T-helper 2 cell treated with Interferon-gamma antibody and Interleukin-4, amounts not matched to agents 5 μg/mL and 100 μg/mL, for 36 hours (primary cell): ENCODE results near the gene MTIF2.
A peak's percentile ranks its signal among the peaks of the same experiment; 100 is the strongest.
"Not testable (repeated sequence)": the region's sequence is repeated elsewhere in the genome, so short reads cannot be mapped to it uniquely, and the experiment has no call there.

Source experiments
- DNase-seq: peaks from one replicate; pipeline ENCODE4 v3.0.0; 2021; ENCODE audit warnings: low spot score
- H3K27ac Mint-ChIP-seq: one replicate; pipeline ENCODE4 v1.8.0; 2021; ENCODE audit warnings: mild to moderate bottlenecking, mixed read lengths
- H3K27me3 Mint-ChIP-seq: one replicate; pipeline ENCODE4 v1.8.0; 2021; ENCODE audit warnings: low read depth, mixed read lengths
- H3K36me3 Mint-ChIP-seq: one replicate; pipeline ENCODE4 v1.8.0; 2021; ENCODE audit warnings: low read depth, mixed read lengths
- H3K4me1 Mint-ChIP-seq: one replicate; pipeline ENCODE4 v1.8.0; 2021; ENCODE audit warnings: low read depth, mixed read lengths
- H3K4me3 Mint-ChIP-seq: one replicate; pipeline ENCODE4 v1.8.0; 2022; ENCODE audit warnings: mild to moderate bottlenecking, moderate library complexity, mixed read lengths
- H3K9me3 Mint-ChIP-seq: one replicate; pipeline ENCODE4 v1.8.0; 2021; ENCODE audit warnings: mixed read lengths

The MTIF2 gene

DNA sequence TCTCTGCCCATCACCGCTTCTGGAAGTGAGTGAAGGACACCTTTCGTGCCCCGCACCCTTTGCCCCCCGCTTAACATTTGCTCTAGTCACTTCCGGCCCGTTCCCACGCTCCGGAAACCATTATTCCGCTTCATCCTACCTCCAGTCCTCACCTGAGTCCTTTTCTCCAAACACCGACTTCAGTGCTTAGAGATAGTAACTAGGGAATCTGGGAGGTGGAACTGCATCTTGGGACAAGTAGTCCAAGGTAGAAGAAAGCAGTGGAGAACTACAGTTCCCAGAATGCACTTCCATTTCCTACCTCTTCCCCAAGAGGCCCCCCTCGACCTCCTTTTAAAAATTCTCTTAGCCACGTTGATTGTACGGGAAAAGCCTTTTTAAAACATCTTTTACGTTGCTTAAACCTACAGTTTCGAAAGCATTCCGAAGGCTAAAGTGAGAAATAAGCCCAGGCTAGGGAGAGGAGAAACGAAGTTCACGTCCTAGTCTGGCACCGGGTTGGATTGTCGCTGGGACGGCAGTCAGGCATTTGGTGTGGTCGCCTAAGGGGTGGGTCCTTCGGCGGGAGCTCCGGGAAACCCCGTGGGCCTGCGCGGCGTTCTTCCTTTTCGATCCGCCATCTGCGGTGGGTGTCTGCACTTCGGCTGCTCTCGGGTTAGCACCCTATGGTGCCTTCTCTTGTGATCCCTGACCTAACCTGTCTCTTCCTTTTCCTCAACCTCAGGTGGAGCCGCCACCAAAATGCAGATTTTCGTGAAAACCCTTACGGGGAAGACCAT, 36.8 kb downstream of the MTIF2 start, which contains the start of the genes CLHC1 and RPS27A:
Gene CLHC1 (minus strand): TSS at position 210 of the 779 bp plus-strand sequence. CDS start 9,882 bp downstream, outside the sequence.
Gene RPS27A (plus strand): TSS at position 605 of the 779 bp plus-strand sequence. CDS start 137 bp downstream, at position 742.
- Mint-ChIP-seq H3K36me3 (peaks cover 58% of the 10 kb centered on the region), H3K4me3 (peak within 1 kb of the TSS; percentile 99), H3K4me1 (peaks cover 43% of the 10 kb centered on the region), H3K9me3 (no peaks in the 10 kb centered on the region), H3K27ac (peak within 1 kb of the TSS; percentile 91), H3K27me3 (no peaks in the 10 kb centered on the region)
- DNase-seq, result peak; percentile 87

DNA sequence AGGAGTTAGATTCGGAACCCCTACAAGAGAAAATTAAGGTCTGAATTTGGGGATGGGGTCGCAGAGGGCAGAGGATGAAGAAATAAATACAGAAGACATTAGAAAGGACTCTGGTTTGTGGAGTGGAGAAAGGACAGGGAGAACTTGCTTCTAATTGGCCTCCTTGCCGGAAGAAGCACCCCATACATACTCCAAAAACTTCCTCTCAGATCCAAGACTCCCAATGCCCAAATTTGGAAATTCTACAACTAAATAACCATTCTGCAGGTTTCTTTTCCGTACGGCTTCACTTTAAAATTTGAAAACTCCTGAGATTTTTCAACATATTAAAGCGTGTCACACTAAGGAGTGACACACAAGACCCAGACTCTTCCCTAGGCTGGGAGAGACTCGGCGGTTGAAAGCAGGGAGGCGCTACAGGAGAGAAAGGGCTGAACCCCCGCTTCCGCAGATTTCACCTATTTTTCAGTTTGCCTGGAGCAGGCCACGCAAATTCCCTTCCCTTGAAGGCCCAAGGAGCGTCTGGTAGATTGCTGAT, 37.4 kb downstream of the MTIF2 start:
- no peak for DNase-seq
- H3K9me3 Mint-ChIP-seq, result no peaks in the 10 kb centered on the region
- H3K36me3 Mint-ChIP-seq, result peaks cover 52% of the 10 kb centered on the region
- H3K4me3 Mint-ChIP-seq, result peak overlapping the region; percentile 99
- peaks cover 43% of the 10 kb centered on the region for H3K4me1 Mint-ChIP-seq
- peak overlapping the region; percentile 91 for H3K27ac Mint-ChIP-seq
- no peaks in the 10 kb centered on the region for H3K27me3 Mint-ChIP-seq

DNA sequence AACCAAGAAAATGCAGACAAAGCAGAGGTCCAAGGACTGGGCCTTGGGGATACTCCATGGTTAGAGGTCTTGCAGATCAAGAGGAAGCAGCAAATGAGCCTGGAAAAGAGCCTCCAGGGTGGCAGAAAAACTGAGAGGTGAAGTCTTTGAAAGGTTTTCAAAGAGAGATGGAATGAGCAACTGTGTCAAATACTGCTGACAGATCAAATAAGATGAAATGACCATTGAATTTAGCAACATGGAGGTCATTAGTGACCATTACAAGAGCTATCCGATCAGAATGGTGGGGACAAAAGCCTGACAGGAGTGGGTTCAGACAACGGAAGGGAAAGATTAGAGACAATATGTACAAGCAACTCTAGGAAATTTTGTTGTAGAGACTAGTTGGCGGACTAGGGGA, 38.5 kb downstream of the MTIF2 start:
- Mint-ChIP-seq H3K9me3 (no peaks in the 10 kb centered on the region), H3K27me3 (no peaks in the 10 kb centered on the region), H3K27ac (peak overlapping the region; percentile 12), H3K4me3 (peak overlapping the region; percentile 99), H3K4me1 (peaks cover 45% of the 10 kb centered on the region), H3K36me3 (peaks cover 44% of the 10 kb centered on the region)
- no peak for DNase-seq

DNA sequence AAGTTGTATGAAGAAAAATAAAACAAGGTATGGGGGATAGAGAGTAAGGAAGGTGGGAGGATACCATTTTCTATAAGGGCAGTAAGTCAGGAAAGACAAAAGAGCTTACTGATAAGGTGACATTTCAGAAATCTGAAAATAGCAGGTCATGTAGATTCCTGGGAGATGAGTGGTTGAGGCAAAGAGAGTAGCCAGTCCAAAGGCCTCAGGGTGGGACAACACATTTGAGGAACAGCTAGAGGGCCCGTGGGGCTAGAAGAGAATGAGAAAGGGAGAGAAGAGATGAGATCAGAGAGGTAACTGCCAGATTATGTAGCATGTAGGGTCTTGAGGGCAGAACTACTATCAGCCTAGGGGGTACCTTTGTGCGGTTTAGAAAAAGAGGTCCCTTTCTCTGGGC, 39.8 kb downstream of the MTIF2 start:
- Mint-ChIP-seq H3K36me3 (peaks cover 32% of the 10 kb centered on the region), H3K9me3 (no peaks in the 10 kb centered on the region), H3K27ac (peak overlapping the region; percentile 46), H3K27me3 (no peaks in the 10 kb centered on the region), H3K4me3 (peak overlapping the region; percentile 15), H3K4me1 (peaks cover 36% of the 10 kb centered on the region)
- DNase-seq, result no peak

DNA sequence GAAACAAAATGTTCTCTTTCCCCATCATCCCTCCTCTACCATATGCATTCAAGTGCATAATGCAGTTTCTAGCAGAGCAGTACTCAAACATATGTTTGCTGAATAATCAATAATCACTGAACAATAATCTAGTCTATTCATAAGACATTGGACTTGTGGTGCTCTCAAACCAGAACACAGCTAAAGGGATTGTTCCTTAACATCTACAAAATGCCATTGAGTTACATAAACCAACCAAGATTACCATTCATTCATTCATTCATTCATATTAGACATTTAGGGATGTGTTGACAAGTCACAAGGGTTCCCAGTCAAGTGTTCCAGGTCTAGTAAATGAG, 40.8 kb downstream of the MTIF2 start:
- Mint-ChIP-seq H3K9me3 (no peaks in the 10 kb centered on the region), H3K4me1 (peaks cover 31% of the 10 kb centered on the region), H3K27ac (peak overlapping the region; percentile 38), H3K36me3 (peaks cover 22% of the 10 kb centered on the region), H3K27me3 (no peaks in the 10 kb centered on the region), H3K4me3 (peak overlapping the region; percentile 37)
- DNase-seq, result no peak

DNA sequence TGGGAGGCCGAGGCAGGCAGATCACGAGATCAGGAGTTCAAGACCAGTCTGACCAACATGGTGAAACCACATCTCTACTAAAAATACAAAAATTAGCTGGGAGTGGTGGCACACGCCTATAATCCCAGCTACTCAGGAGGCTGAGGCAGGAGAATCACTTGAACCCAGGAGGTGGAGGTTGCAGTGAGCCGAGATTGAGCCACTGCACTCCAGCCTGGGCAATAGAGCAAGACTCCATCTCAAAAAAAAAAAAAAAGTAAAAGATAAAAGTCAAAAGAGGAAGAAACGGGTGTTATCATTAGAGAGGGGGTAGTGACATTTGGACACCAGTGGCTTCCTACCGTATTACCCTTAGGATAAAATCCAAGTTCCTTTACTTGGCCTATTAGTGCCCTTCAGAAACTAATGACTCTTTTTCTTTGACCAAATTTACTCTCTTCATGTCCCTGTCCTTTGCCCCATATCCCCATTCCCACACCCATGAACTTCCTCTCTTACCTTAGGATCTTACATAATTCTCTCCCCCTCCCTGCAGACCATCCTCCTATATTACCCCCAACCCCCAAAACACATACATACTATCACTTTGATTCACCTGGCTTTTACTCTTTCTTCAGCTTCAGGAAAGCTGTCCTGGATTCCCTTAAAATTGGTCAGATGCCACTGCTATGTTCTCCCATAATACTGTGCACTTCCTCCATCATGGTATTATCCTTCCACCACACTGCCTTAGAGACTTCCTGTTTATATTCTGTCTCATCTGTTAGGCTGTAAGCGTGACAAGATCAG, 41.4 kb downstream of the MTIF2 start:
- peaks cover 32% of the 10 kb centered on the region for H3K4me1 Mint-ChIP-seq
- H3K36me3 Mint-ChIP-seq, result peaks cover 19% of the 10 kb centered on the region
- not testable (repeated sequence) for DNase-seq, H3K27me3 Mint-ChIP-seq, H3K9me3 Mint-ChIP-seq
- peak overlapping the region; percentile 37 for H3K4me3 Mint-ChIP-seq
- H3K27ac Mint-ChIP-seq, result peak overlapping the region; percentile 38

DNA sequence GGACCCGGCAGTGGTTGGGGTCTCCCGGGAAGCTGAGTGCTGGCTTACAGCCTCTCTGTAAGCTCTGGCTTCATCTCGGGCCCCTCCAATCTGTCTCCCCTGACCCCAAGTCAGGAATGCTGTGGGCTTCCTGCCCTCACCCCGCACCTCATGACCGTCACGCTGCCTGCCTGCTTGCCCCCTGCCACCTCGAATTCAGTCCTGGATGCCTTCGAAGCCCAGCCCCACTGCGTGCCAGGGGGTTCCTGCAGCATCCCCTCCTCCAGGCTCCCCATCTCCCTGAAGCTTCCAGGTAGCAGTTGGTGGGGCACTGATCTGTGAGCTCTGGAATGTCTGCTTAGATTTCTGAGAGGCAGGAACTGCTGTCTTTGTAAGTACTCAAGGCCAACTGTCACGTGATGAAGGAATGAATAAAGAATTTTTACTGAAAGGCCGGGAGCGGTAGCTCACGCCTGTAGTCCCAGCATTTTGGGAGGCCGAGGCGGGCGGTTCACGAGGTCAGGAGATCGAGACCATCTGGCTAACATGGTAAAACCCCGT, 43.5 kb downstream of the MTIF2 start:
- H3K9me3 Mint-ChIP-seq, result no peaks in the 10 kb centered on the region
- no peaks in the 10 kb centered on the region for H3K27me3 Mint-ChIP-seq
- peaks cover 42% of the 10 kb centered on the region for H3K4me1 Mint-ChIP-seq
- H3K36me3 Mint-ChIP-seq, result peaks cover 18% of the 10 kb centered on the region
- no peak overlapping the region for H3K27ac Mint-ChIP-seq
- DNase-seq, result no peak
- no peak overlapping the region for H3K4me3 Mint-ChIP-seq

DNA sequence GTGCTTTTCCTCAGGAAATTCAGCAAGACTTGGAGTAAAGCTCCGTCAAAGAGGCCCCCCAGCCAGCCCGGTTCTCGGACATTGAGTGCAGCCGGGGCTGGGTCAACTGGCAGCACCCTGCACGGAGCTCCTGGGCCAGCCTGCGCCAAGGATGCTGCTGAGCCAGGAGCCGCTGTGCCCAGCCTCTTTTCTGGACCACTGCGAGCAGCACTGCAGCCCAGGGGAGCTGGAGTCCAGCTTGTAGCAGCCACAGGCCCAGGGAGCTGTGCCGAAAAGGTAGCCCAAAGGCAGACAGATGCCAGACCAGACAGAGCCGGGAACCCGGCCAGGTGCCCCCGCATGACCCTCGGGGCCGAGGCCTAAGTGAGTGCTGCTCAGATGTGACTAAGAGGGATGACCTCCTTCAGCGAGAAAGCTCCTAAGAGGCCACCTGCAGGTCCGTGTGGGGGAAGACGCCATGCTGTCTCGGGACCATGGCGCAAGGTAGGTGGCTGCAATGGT, 44.2 kb downstream of the MTIF2 start:
- no peaks in the 10 kb centered on the region for H3K27me3 Mint-ChIP-seq
- no peaks in the 10 kb centered on the region for H3K9me3 Mint-ChIP-seq
- DNase-seq, result no peak
- peaks cover 13% of the 10 kb centered on the region for H3K36me3 Mint-ChIP-seq
- H3K4me1 Mint-ChIP-seq, result peaks cover 38% of the 10 kb centered on the region
- H3K4me3 Mint-ChIP-seq, result no peak overlapping the region
- H3K27ac Mint-ChIP-seq, result no peak overlapping the region

DNA sequence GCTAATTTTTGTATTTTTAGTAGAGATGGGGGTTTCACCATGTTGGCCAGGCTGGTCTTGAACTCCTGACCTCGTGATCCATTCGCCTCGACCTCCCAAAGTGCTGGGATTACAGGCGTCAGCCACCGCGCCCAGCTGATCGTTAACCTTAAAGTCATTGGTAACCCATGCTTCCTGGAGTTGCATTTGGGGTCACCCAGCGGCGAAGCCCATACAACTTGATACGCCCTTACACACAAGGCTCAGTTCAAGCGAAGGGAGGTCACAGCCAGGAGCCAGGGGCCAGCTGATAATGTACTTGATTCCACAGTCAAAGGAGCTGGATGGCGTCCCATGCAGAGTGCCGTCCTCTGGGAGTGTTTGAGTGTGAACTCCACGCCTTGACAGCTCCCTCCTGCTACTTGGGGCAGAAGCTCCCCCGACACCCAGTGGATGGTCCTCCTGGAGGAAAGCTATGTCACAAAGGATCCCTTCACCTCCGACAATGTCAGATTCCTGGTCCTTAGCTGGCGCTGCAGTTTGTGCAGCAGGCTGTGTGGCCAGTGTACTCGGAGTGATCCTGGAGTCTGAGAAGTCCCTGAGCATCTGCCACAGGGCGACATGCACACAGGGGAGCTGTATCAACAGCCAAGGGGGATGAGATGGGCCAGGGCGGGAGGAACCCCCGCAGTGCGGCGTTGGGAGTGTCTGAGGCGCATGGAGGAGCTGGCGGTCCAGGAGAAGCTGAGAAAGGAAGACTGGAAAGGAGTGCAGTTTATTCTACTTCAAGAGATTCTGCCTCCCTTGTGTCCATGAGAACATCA, 44.9 kb downstream of the MTIF2 start:
- H3K36me3 Mint-ChIP-seq, result peaks cover 9% of the 10 kb centered on the region
- H3K4me1 Mint-ChIP-seq, result peaks cover 33% of the 10 kb centered on the region
- no peaks in the 10 kb centered on the region for H3K27me3 Mint-ChIP-seq
- DNase-seq, result no peak
- H3K9me3 Mint-ChIP-seq, result no peaks in the 10 kb centered on the region
- peak overlapping the region; percentile 83 for H3K27ac Mint-ChIP-seq
- peak overlapping the region; percentile 56 for H3K4me3 Mint-ChIP-seq

DNA sequence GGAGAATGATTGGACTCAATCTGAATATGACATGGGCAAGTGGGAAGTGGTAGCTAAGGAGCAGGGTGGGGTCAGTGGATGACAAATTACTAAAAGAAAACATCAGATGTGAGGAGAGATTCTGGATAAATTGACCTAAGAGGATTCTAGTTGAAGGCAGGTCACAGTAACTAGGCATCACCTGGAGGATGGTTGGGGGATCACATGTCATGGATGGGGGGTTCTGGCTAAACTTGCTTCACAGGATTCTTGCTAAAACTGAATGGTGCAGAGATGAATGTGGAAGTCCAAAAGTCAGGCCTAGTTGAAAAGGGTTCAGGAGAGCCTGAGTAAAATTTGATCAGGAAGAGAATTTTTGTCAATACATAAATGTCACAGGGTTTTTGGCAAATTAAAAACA, 55.2 kb downstream of the MTIF2 start:
- H3K27ac Mint-ChIP-seq, result no peak overlapping the region
- no peaks in the 10 kb centered on the region for H3K9me3 Mint-ChIP-seq
- H3K4me3 Mint-ChIP-seq, result no peak overlapping the region
- no peaks in the 10 kb centered on the region for H3K4me1 Mint-ChIP-seq
- no peaks in the 10 kb centered on the region for H3K36me3 Mint-ChIP-seq
- H3K27me3 Mint-ChIP-seq, result no peaks in the 10 kb centered on the region
- DNase-seq, result no peak

DNA sequence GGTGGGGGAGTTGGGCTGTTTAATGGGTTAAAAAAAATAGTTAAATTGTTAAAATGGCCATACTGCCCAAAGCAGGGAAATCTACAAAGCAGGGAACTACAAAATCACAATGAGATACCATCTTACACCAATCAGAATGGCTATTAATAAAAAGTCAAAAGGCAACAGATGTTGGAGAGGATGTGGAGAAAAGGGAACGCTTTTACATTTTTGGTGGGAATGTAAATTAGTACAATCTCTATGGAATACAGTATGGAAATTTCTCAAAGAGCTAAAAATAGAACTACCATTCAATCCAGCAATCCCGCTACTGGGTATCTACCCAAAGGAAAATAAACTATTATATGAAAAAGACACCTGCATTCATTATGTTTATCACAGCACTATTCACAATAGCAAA, 64.1 kb downstream of the MTIF2 start:
- Mint-ChIP-seq H3K27ac (no peak overlapping the region), H3K36me3 (peaks cover 32% of the 10 kb centered on the region), H3K27me3 (no peaks in the 10 kb centered on the region), H3K4me1 (no peaks in the 10 kb centered on the region), H3K4me3 (no peak overlapping the region), H3K9me3 (peaks cover 25% of the 10 kb centered on the region)
- no peak for DNase-seq

DNA sequence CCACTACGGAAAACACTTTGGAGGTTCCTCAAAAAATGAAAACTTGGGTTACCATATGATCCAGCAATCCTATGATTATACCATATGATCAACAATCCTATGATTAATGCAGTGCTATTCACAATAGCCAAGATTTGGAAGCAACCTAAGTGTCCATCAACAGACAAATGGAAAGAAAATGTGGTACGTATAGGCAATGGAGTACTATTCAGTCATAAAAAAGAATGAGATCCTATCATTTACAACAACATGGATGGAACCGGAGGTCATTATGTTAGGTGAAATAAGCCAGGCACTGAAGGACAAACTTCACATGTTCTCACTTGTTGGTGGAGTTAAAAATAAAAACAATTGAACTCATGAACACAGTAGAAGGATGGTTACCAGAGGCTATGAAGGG, 64.5 kb downstream of the MTIF2 start:
- H3K4me1 Mint-ChIP-seq, result no peaks in the 10 kb centered on the region
- no peaks in the 10 kb centered on the region for H3K27me3 Mint-ChIP-seq
- peaks cover 35% of the 10 kb centered on the region for H3K36me3 Mint-ChIP-seq
- no peak overlapping the region for H3K4me3 Mint-ChIP-seq
- no peak overlapping the region for H3K27ac Mint-ChIP-seq
- H3K9me3 Mint-ChIP-seq, result peaks cover 25% of the 10 kb centered on the region
- no peak for DNase-seq

DNA sequence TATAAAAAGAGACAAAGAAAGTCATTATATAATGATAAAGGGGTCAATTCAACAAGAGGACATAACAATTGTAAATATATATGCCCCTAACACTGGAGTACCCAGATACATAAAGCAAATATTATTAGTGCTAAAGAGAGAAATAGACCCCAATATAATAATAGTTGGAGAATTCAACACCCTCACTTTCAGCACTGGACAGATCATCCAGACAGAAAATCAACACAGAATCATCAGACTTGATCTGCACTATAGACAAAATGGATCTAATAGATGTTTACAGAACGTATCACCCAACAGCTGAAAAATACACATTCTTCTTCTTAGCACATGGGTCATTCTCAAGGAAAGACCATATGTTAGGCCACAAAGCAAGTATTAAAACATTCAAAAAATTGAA, 68.6 kb downstream of the MTIF2 start:
- Mint-ChIP-seq H3K36me3 (peaks cover 44% of the 10 kb centered on the region), H3K9me3 (peaks cover 25% of the 10 kb centered on the region), H3K4me1 (no peaks in the 10 kb centered on the region), H3K4me3 (no peak overlapping the region), H3K27ac (no peak overlapping the region), H3K27me3 (no peaks in the 10 kb centered on the region)
- DNase-seq, result no peak
